CD4-positive, alpha-beta T cell treated with Interleukin-10 for 1 hour (primary cell): ENCODE measurements around the gene ASTN1.

Experiments used
- DNase-seq: peaks from one replicate; pipeline ENCODE4 v3.0.0-alpha.2; 2020

ASTN1 gene

DNA sequence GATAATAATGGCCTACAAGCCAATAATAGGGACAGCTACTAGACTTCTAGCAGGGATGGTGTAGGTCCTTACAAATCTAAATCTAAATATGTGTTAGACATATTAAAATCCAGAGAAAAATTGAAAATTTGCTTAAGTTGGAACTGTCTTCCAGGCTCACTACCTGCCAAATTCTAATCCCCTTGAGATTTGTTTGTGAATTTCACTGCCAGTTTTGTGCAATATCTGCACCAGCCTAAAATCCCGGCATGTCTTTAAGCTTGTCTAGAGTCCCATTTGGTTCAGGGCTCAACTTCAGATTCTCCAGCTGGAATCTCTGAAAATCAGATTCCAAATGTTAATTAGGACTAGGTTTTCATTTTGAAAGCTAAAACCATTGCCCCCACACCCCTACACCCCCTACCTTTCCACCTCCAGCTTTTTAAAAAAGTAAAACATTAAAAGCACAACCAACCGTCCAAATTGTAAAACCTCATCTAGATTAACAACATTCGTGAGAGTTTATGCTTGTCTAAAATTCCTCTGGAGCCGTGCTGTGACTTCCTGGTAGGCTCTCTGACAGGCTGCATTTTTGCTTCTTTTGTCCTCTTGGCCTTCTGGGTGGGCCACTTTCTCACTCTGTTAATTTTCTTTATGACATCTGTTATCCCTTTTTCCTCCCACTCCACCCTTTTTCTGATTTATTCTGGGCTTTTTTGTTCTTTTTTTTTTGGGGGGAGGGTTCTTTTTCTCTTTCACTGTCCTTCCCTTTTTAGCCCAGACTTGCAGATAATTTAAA lies 352.8 kb downstream of the ASTN1 start:
- no peak for DNase-seq

DNA sequence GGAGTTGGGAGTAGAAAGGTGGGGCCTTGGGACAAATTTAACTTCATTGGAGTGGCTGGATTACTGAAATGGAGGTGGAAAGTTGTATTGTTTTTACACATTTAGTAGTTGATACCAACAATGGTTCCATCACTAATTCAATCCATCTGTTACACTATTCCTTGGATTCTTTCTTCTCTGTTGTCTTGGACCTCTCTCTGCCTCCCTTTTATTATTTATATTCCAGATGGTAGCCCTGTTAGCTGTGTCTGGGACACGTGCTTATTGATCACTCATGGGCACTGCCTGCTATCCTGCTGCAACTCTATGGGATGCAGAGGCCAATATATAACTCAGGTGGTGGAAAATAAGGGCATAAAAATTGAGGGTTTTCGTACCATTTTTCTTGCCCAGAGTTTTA lies 355.2 kb downstream of the ASTN1 start:
- no peak for DNase-seq
